GM21528 (cell line): ENCODE data around the gene LAMC3.
"Not testable (repeated sequence)": the region's sequence is repeated elsewhere in the genome, so short reads cannot be mapped to it uniquely, and the experiment has no call there.

ENCODE experiments used
- ATAC-seq: cut with Tn5 transposase; IDR thresholded peaks from one replicate; pipeline ENCODE4 v1.9.1; 2021; ENCODE audit warnings: mild to moderate bottlenecking, moderate library complexity; ENCODE audit not compliant: unreplicated experiment, low FRiP score

LAMC3 gene

DNA sequence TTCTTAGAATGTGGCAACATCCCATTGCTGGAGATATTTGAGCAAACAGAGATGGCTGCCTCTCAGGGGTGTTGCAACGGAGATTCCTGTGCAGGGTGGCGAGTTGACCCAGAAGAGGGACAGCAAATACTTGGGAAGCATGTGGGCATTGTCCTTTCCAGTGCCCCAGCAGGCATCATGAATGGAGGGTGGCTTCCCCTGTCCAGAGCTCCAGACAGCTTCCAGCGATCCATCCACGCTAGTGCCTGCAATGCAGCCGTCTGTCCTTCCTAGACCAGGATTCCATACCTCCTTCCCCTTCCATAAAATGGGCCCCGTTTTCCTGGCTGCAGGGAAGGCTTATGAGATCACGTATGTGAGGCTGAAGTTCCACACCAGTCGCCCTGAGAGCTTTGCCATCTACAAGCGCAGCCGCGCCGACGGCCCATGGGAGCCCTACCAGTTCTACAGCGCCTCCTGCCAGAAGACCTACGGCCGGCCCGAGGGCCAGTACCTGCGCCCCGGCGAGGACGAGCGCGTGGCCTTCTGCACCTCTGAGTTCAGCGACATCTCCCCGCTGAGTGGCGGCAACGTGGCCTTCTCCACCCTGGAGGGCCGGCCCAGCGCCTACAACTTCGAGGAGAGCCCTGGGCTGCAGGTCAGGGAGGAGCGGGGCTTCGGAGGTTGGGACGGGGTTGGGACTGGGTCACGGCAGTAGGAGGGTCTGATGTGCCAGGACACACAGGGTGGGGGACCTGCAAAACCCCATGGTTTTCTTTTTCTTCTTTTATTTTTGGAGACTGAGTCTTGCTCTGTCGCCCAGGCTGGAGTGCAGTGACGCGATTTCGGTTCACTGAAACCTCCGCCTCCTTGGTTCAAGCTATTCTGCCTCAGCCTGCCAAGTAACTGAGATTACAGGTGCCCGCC, 17.2 kb downstream of the LAMC3 start:
- no peak for ATAC-seq

DNA sequence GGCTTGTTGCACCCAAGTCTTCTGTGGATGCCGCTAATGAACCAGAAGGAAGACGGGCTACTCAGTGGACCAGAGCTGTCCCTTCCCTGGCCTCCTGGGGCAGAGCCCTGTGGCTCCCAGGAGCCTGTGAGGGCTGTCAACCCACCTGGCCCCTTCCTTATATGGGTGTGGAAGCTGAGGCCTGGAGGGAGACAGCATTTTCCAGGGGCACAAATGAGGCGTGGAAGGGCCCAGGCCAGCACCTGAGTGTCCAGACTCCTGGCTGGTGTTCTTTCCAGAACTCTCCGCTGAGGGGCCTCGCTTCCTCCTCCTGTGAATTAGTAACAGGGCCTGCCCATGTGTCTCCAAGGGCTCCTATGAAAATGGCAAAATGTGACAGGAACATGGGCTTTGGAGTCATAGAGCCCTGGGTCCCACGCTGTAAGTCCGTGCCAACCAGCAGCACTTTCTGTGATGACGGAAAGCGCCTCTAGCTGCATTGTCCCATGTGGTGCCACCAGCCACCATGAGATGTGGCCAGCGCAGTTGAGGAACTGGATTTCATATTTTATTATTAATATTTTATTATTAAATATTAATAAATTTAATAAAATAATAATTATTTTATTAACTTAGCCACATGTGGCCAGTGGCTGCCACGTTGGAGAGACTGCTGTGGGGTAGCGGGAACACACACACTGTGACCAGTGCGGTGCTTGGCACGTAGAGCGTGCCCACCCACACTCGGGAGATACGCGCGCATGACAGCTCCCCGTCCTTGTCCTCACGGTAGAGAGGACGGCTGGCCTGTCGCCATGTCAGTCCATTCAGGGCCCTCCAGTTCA, 18.3 kb downstream of the LAMC3 start:
- ATAC-seq: no peak

- no peak for ATAC-seq
Observed at GRCh38 chr9:131027872-131028179, 18.9 kb downstream of the LAMC3 start.

- no peak for ATAC-seq
Observed at GRCh38 chr9:131028221-131028884, 19.4 kb downstream of the LAMC3 start.

DNA sequence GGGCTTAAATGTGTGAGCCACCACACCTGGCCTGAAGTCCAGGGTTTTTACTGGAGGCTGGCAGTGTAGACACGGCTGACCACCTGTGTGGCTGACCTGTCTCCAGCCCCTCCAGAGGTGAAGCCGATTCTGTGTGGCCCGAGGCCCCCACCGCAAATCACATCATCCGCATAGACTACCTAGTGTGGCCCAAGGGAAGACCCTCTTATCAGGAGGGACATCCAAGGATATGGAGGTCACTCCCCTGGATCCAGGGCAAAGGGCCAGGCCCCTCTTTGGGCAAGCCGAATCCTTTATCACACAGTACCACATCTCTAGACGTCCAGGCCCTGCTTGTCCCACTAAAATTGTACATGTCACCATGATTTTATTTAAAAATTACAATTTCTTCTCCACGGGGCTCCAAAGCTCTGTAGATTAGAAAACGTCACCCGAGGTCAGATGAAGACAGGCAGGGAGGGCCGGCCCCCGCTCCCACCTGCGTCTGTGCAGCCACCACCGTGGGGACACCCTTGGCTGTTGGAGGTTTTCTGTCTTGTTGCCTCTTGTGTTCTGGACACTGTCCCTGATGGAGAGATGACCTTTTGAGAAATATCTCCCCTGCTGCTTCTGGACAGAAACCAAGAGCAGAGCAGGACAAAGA, 20.1 kb downstream of the LAMC3 start:
- ATAC-seq: no peak

GRCh38 chr9:131029574-131029952, 20.6 kb downstream of the LAMC3 start:
- no peak for ATAC-seq

DNA sequence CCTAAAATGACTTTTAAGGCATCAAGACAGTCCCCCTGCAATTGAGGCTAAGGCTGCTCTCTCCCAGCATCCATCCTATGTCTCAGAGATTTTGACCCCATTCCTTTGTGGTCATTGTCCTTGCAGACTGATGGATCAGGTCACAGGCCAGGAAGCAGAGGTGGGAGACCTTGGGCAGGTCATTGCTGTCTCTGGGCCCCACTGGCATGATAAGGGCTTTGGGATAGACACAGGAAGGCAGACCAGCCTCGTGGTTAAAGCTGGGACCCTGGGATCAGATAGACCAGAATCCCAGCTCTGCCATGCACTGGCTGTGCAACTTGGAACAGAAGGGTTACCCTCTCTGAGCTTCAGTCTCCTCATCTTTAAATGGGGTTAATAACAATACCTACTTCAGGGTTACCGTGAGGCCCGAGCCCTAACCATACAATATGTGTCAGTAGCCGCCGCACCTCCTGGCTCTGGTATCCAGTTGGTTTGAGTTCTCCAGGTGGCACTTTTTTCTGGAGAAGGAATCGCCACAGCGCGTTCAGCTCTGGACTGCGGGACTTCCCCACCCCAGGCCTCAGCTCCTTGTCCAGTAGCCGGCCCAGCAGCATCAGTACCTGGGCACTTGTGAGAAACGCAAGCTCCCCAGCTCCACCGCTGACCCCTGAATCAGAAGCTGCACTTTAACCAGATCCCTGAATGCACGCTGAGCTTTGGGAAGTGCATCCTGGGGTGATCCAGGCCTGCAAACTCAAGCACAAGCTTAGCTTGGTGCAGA, 21.4 kb downstream of the LAMC3 start:
- no peak for ATAC-seq

DNA sequence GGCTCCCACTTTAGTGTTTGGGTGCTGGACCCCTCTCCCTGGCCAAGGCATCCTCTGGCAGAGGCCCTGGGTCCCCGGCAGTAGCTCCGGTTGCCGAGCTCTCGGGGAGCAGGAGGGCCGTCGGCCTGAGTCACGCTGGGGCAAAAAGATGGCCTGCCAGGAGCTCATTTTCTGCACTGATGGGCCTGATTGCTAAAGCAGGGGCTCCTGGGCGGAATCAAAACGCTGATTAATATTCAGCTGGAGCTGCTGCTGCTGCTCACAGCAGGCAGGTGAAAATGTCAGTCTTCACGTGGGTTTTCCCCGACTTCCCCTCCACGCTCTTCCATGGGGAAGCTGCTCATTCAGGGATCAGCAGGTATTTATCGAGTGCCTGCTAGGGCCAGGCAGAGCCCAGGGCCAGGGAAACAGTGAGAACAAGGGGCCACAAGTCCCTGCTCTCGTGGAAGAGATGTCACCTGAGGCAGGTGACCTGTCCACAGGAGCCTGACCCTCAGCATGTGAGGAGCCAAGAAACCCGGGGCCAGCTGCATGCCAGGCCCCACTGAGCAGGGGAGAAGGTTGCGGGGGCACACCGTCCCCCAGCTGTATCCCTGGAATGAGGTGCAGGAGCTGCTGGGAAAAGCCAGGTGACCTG, 22.1 kb downstream of the LAMC3 start:
- ATAC-seq: no peak

GRCh38 chr9:131031642-131032005, 22.6 kb downstream of the LAMC3 start:
- ATAC-seq: no peak

DNA sequence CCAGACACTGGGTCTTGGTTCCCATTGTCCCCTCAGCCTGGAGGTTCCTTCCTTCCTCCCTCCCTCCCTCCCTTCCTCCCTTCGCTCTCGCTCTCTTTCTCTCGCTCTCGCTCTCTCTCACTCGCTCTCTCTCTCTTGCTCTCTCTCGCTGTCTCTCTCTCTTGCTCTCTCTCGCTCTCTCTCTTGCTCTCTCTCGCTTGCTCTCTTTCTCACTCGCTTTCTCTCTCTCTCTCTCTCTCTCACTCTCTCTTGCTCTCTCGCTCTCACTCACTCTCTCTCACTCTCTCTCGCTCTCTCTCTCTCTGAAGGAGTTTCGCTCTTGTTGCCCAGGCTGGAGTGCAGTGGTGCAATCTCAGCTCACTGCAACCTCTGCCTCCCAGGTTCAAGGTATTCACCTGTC, 23.4 kb downstream of the LAMC3 start:
- no peak for ATAC-seq

DNA sequence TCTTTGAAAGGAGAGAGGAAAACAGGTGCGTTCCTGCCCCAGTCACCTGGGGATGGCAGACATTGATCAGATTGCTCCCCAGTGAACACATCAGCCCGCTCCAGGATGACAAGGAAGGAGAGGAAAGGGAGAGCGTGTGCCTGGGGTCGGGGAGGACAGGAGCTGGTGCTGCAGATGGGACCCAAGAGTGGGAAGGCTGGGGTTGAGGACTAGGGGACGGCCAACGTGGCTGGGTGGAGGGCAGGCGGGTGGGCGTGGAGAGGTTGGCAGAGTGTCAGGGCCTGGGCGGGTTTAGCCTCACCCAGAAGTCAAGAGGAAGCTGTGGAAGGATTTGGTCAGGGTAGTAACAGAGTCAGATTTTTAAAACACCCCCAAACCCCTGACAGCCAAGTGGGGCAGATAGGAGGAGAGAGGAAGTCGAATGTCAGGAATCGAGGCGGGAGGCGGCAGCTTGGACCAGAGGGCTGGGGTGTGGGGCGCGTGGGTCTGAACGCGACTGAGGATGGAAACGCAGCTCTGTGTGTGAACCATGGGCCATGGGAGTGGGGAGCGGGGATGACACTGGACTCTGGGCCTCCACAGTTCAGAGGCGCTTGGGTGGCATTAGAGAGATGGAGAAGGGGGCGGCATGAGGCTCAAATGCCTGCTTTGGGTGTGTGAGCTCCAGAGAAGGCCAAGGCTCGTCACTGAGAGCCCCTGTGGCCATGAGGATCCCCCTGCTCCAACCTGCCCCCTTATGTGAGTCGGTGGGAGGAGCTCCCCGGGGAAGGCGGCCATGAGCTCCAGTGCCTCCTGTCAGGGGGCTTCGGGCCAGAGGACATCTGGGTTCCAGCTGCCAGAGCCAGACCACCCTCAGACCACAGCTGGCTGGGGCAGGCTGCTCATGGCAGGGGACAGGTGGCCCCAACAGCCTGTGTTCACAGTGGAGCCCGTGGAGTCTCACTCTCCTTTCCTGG, 24.6 kb downstream of the LAMC3 start:
- ATAC-seq: no peak

DNA sequence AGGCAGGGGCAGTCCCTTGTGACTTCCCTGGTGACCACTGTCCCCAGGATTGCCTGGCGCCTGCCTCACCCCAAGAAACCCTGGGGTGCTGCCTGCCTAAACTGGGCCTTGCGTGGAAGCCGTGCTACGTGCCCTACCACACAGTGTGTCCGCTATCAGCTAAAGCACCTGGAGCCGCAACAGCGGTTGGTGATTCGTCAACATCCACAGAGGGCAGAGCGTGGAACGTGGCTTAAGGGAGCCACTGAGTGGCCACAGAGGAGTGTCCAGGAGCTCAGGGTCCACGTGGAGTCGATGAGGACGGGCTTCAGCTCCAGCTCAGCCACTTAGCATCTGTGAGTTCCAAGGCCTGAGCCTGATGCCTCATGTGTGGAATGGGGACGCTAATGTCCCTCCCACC, 25.3 kb downstream of the LAMC3 start:
- ATAC-seq: no peak

DNA sequence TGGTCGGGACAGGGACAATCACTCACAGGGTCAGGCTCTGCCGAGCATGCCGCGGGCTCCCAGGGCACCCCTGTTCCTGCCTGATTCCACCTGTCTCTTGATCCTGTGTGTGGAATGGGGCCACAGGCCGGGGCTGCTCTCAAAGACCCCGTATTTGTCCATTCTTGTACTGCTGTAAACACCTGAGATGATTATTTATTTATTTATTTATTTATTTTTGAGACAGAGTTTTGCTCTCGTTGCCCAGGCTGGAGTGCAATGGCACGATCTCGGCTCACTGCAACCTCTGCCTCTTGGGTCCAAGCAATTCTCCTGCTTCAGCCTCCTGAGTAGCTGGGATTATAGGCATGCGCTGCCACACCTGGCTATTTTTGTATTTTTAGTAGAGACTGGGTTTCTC, 25.8 kb downstream of the LAMC3 start:
- not testable (repeated sequence) for ATAC-seq

- no peak for ATAC-seq
Observed at GRCh38 chr9:131035548-131035947, 26.6 kb downstream of the LAMC3 start.

GRCh38 chr9:131036071-131036470, 27.1 kb downstream of the LAMC3 start:
- no peak for ATAC-seq

- no peak for ATAC-seq
Observed at GRCh38 chr9:131036529-131037334, 27.8 kb downstream of the LAMC3 start.

DNA sequence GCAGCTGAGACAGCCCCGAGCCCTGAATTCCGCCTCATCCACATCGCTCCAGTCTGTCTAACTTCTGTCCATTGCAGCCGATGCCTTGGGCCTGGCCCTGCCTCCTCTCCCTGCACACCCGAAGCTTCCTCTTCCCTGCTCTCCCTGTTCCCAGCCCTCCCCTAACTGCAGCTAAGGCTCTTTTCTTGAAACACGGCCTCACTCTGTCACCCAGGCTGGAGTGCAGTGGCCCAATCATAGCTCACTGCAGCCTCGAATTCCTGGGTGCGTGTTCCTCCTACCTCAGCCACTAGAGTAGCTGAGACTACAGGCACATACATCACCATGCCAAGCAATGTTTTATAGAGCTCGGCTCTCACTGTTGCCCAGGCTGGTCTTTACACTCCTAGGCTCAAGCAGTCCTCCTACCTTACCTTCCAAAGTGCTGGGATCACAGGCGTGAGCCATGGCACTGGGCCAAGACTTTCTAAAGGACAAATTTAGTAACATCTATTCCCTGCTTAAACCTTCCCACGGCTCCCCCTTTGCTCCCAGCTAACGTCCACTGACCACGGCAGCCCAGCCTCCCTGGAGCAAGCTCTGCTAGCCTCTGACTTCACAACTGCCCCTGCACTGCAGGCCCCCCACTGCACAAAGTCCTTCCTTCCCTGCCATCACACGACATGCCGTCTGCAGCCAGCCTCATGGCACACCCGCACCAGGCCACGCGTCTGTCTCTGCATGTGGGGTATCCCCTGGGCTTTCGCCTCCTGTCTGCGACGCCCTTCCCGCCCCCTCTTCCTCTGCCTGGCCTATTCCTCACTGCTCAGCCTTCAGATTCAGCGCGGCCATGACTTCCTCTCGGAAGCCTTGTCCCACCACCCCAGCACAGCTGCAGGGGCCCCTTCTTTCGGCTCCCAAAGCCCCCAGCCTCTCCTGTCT, 28.6 kb downstream of the LAMC3 start:
- no peak for ATAC-seq
